Measurements from ENCODE around the gene ACOT6.

- TF ChIP-seq BDP1 (IDR thresholded peaks at IDR 0.05; ENCODE audit: insufficient read depth, insufficient read length) (no peak), MTA3 (IDR thresholded peaks at IDR 0.05; ENCODE audit: borderline replicate concordance) (no peak), ZNF146 (CRISPR knock-in tag; IDR thresholded peaks at IDR 0.05; ENCODE audit: unreplicated experiment) (no peak), MCM2 (IDR thresholded peaks at IDR 0.05; ENCODE audit: low read depth) (no peak), KLF16 (IDR thresholded peaks at IDR 0.05) (no peak), PHF8 (IDR thresholded peaks at IDR 0.05; ENCODE audit: borderline replicate concordance, low read length) (no peak), POLR2A (conservative IDR thresholded peaks at IDR 0.05) (no peak), ZFX (CRISPR knock-in tag; IDR thresholded peaks at IDR 0.05) (no peak), MAZ (CRISPR knock-in tag; conservative IDR thresholded peaks at IDR 0.05 in 1 of 2, IDR thresholded peaks at IDR 0.05 in 1 of 2) (no peak)
These were observed 54.3 kb downstream of the ACOT6 start for GRCh38 chr14:73666583-73666982.
